H1 (cell line): ENCODE measurements around the gene ERGIC2. TPM values are rescaled to one million over a fixed set of nuclear protein-coding genes. Genes with fewer than 3 reads are reported as not detected.

Experiments used
- polyA plus RNA-seq, 7 experiments: library from polyadenylated mRNA; depleted of rRNA in 3 of 7; stranded (reverse) in 5 of 7; unstranded in 2 of 7; fragments of >200 nt in 5 of 7; fragments of 200-250 nt in 2 of 7; gene quantifications; 1 replicate in 5 of 7; 2 replicates in 1 of 7; 4 replicates in 1 of 7; pipeline versions ENCODE4 v1.2.1 to v1.2.3, GENCODE V29; 2011 to 2013; ENCODE audit warnings: missing spikeins in 2 of 7, mixed read lengths in 2 of 7
- total RNA-seq: library from RNA; stranded (reverse); fragmentation: NEBNext Ultra II Directional; extraction: Animal tissue kit (Norgen Biotek cat#: 25700); gene quantifications from 2 replicates; pipeline ENCODE4 v1.2.1, GENCODE V29; 2021

The ERGIC2 gene
- total and polyA plus RNA-seq, 2 of the 8 experiments (the other 6 are each of a cell fraction or from before 2014, with no cell fraction given): 16.5 to 61.8 TPM

Other genes with a start within 250 kb of the ERGIC2 start
- 24.1 and 25.3 TPM in 2 replicates for gene FAR2, start 231.9 kb downstream of the ERGIC2 start, total RNA-seq
- 12.8 and 24.0 TPM in 2 replicates for gene FAR2, start 231.9 kb downstream of the ERGIC2 start, polyA plus RNA-seq (2011; rRNA removed)
- 0.07 and 0.10 TPM in 2 replicates for gene OVCH1, start 116.5 kb upstream of the ERGIC2 start, total RNA-seq
- gene OVCH1, start 116.5 kb upstream of the ERGIC2 start, polyA plus RNA-seq (2011; rRNA removed): not detected in 2 replicates